GM23338 (cell line): ENCODE data around the gene POLE4. TPM values are rescaled to one million over a fixed set of nuclear protein-coding genes. Genes with fewer than 3 reads are reported as not detected.

Source experiments
- ATAC-seq: fragments of 200-7000 bp; cut with Tn5 transposase; 3 replicates; pipeline ENCODE4 v1.9.1; 2020
- DNase-seq: peaks from one replicate; pipeline ENCODE4 v3.0.0-alpha.2; 2015; ENCODE audit warnings: low spot score
- H2AFZ ChIP-seq: fragments of 200-600 bp; sonication (generic); 2 replicates; pipeline ENCODE4 v1.8.0; 2016; ENCODE audit warnings: antibody characterized with exemption, mild to moderate bottlenecking, moderate library complexity
- H3F3A ChIP-seq: fragments of 200-600 bp; sonication (generic); replicated peaks from 2 replicates; pipeline ENCODE4 v1.8.0; 2017; ENCODE audit warnings: antibody characterized with exemption, mixed run types, low read depth
- H3K27ac ChIP-seq: fragments of 200-600 bp; sonication (generic); 2 replicates; pipeline ENCODE4 v1.6.1; 2016; ENCODE audit warnings: low read depth
- H3K27me3 ChIP-seq: fragments of 200-600 bp; sonication (generic); 2 replicates; pipeline ENCODE4 v1.8.0; 2016; ENCODE audit warnings: mild to moderate bottlenecking, mixed run types, moderate library complexity; ENCODE audit not compliant: insufficient read depth
- H3K36me3 ChIP-seq: fragments of 200-600 bp; sonication (generic); 2 replicates; pipeline ENCODE4 v1.8.0; 2016; ENCODE audit warnings: mild to moderate bottlenecking; ENCODE audit not compliant: insufficient read depth
- H3K4me1 ChIP-seq: fragments of 200-600 bp; sonication (generic); 2 replicates; pipeline ENCODE4 v1.8.0; 2016; ENCODE audit warnings: mild to moderate bottlenecking, moderate library complexity; ENCODE audit not compliant: insufficient read depth
- H3K4me2 ChIP-seq: fragments of 200-600 bp; sonication (generic); 2 replicates; pipeline ENCODE4 v1.7.1; 2017; ENCODE audit warnings: mixed run types
- H3K4me3 ChIP-seq: fragments of 200-600 bp; sonication (generic); 2 replicates; pipeline ENCODE4 v1.6.1; 2016; ENCODE audit warnings: mixed run types
- H3K79me2 ChIP-seq: fragments of 200-600 bp; sonication (generic); replicated peaks from 2 replicates; pipeline ENCODE4 v1.8.0; 2017; ENCODE audit warnings: mild to moderate bottlenecking; ENCODE audit not compliant: insufficient read depth
- H3K9me2 ChIP-seq: fragments of 200-600 bp; sonication (generic); 2 replicates; pipeline ENCODE4 v1.8.0; 2017; ENCODE audit not compliant: insufficient read depth
- H4K20me1 ChIP-seq: fragments of 200-600 bp; sonication (generic); replicated peaks from 2 replicates; pipeline ENCODE4 v1.8.0; 2017; ENCODE audit warnings: mild to moderate bottlenecking; ENCODE audit not compliant: insufficient read depth
- H3K27ac Mint-ChIP-seq: 2 replicates; pipeline ENCODE4 v1.8.0; 2020; ENCODE audit warnings: inconsistent platforms, mild to moderate bottlenecking, moderate library complexity, mixed read lengths
- H3K27me3 Mint-ChIP-seq: 3 replicates; pipeline ENCODE4 v1.8.0; 2022; ENCODE audit warnings: low read depth, mild to moderate bottlenecking, moderate library complexity, mixed read lengths, inconsistent platforms; ENCODE audit not compliant: insufficient read depth, poor library complexity
- H3K36me3 Mint-ChIP-seq: 3 replicates; pipeline ENCODE4 v1.8.0; 2021; ENCODE audit warnings: low read depth, mild to moderate bottlenecking, inconsistent platforms, moderate library complexity, mixed read lengths
- H3K4me1 Mint-ChIP-seq: 3 replicates; pipeline ENCODE4 v1.8.0; 2020; ENCODE audit warnings: mild to moderate bottlenecking, inconsistent platforms, mixed read lengths
- H3K4me3 Mint-ChIP-seq: 3 replicates; pipeline ENCODE4 v1.8.0; 2021; ENCODE audit warnings: moderate library complexity, mild to moderate bottlenecking, inconsistent platforms, mixed read lengths
- H3K9me3 Mint-ChIP-seq: 3 replicates; pipeline ENCODE4 v1.8.0; 2020; ENCODE audit warnings: moderate library complexity, mild to moderate bottlenecking, inconsistent platforms, mixed read lengths
- CTCF ChIP-seq, 2 experiments: fragments of 200-600 bp in 1 of 2; sonication (generic) in 1 of 2; conservative IDR thresholded peaks; 2 replicates each; pipeline versions ENCODE4 v1.5.1 to v1.6.1; 2016 to 2017; ENCODE audit warnings: antibody characterized with exemption in 2 of 2, low read depth in 2 of 2, mild to moderate bottlenecking in 2 of 2, moderate library complexity in 1 of 2
- EZH2 ChIP-seq: fragments of 200-600 bp; sonication (generic); IDR thresholded peaks from one replicate; pipeline ENCODE4 v1.8.0; 2017; ENCODE audit warnings: antibody characterized with exemption, mild to moderate bottlenecking, low read depth; ENCODE audit not compliant: unreplicated experiment
- EZH2phosphoT487 ChIP-seq: fragments of 200-600 bp; sonication (generic); IDR thresholded peaks from one replicate; pipeline ENCODE4 v1.8.1; 2018; ENCODE audit warnings: antibody characterized with exemption; ENCODE audit not compliant: unreplicated experiment
- JUNB ChIP-seq: IDR thresholded peaks from one replicate; pipeline ENCODE4 v1.6.1; 2016; ENCODE audit warnings: antibody characterized with exemption; ENCODE audit not compliant: unreplicated experiment
- NANOG ChIP-seq: IDR thresholded peaks from 2 replicates; pipeline ENCODE4 v1.6.1; 2016; ENCODE audit warnings: antibody characterized with exemption, borderline replicate concordance
- POLR2AphosphoS5 ChIP-seq: IDR thresholded peaks from 2 replicates; pipeline ENCODE4 v1.6.1; 2016; ENCODE audit warnings: antibody characterized with exemption, low read depth
- REST ChIP-seq: IDR thresholded peaks from one replicate; pipeline ENCODE4 v1.6.1; 2018; ENCODE audit warnings: antibody characterized with exemption; ENCODE audit not compliant: unreplicated experiment
- STAT1 ChIP-seq: IDR thresholded peaks from one replicate; pipeline ENCODE4 v1.6.1; 2016; ENCODE audit warnings: antibody characterized with exemption; ENCODE audit not compliant: unreplicated experiment
- ZNF114 ChIP-seq: fragments of 250-450 bp; sonication (Bioruptor Pico); IDR thresholded peaks from 2 replicates; pipeline ENCODE4 v1.5.0; 2020; ENCODE audit warnings: mild to moderate bottlenecking, moderate library complexity
- ZNF462 ChIP-seq: fragments of 250-450 bp; sonication (Bioruptor Pico); IDR thresholded peaks from 2 replicates; pipeline ENCODE4 v1.5.0; 2020; ENCODE audit warnings: mild to moderate bottlenecking, moderate library complexity
- polyA plus RNA-seq: library from polyadenylated mRNA; unstranded; fragments of >200 nt; fragmentation: Nextera tagmentation; extraction: Ambion mirVana; gene quantifications from 2 replicates; pipeline ENCODE4 v1.2.1, GENCODE V29; 2016
- total RNA-seq: library from RNA; depleted of rRNA; stranded (reverse); fragments of >200 nt; shearing (Covaris generic); gene quantifications from 2 replicates; pipeline ENCODE4 v1.2.3, GENCODE V29; 2014
- TF ChIP-seq, protein P1 (sequence below): IDR thresholded peaks from 2 replicates; pipeline ENCODE4 v1.6.1; 2016; ENCODE audit warnings: antibody characterized with exemption

The POLE4 gene
- total and polyA plus RNA-seq, 2 experiments from 2014 or later, result 24.4 to 105 TPM

- Mint-ChIP-seq H3K4me3 (no peak overlapping the region), H3K9me3 (no peaks in the 10 kb centered on the region; the same call in 2 of the 3 replicates), H3K27ac (no peak overlapping the region), H3K27me3 (no peaks in the 10 kb centered on the region), H3K36me3 (peaks cover 6% of the 10 kb centered on the region; the same call in 2 of the 3 replicates), H3K4me1 (no peaks in the 10 kb centered on the region)
- no peaks in the 10 kb centered on the region; the same call in none of the 2 replicates for H4K20me1 ChIP-seq
- no peaks in the 10 kb centered on the region for H3K79me2 ChIP-seq
- H3K4me1 ChIP-seq, result no peaks in the 10 kb centered on the region
- H3K36me3 ChIP-seq, result no peaks in the 10 kb centered on the region
- H3F3A ChIP-seq, result no peaks in the 10 kb centered on the region
- no peak for DNase-seq
- H2AFZ ChIP-seq, result no peak overlapping the region
- 0 out of 2 replicates have a peak, but pooled peaks cover 6% of the 10 kb centered on the region for H3K9me2 ChIP-seq
- no peak overlapping the region for H3K4me3 ChIP-seq
- H3K27ac ChIP-seq, result no peak overlapping the region
- ATAC-seq, result no peak
- H3K27me3 ChIP-seq, result no peaks in the 10 kb centered on the region
- H3K4me2 ChIP-seq, result no peak overlapping the region
- no peak for TF ChIP-seq EZH2
- no peak for TF ChIP-seq REST
- TF ChIP-seq JUNB, result no peak
- TF ChIP-seq EZH2phosphoT487, result no peak
- TF ChIP-seq ZNF462 (CRISPR knock-in tag), result no peak
- no peak for TF ChIP-seq STAT1
- no peak for TF ChIP-seq NANOG
- no peak for TF ChIP-seq POLR2AphosphoS5
- TF ChIP-seq, protein P1, sequence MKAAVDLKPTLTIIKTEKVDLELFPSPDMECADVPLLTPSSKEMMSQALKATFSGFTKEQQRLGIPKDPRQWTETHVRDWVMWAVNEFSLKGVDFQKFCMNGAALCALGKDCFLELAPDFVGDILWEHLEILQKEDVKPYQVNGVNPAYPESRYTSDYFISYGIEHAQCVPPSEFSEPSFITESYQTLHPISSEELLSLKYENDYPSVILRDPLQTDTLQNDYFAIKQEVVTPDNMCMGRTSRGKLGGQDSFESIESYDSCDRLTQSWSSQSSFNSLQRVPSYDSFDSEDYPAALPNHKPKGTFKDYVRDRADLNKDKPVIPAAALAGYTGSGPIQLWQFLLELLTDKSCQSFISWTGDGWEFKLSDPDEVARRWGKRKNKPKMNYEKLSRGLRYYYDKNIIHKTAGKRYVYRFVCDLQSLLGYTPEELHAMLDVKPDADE, result no peak
- TF ChIP-seq ZNF114 (CRISPR knock-in tag), result no peak
- no peak for TF ChIP-seq CTCF (conservative IDR thresholded peaks at IDR 0.05; ENCODE audit: low read depth in 2 of 2)
Observed at GRCh38 chr2:74931940-74932339, 26.5 kb upstream of the POLE4 start.
